NB4 (cell line): ENCODE measurements around the gene EIF4B.

ENCODE experiments used
- DNase-seq: peaks from one replicate; pipeline ENCODE4 v3.0.0; 2010; ENCODE audit warnings: low read depth
- H3K4me3 ChIP-seq: one replicate; pipeline ENCODE4 v1.5.1; 2011; ENCODE audit warnings: mild to moderate bottlenecking, low read depth, low read length, moderate library complexity
- MYC ChIP-seq: IDR thresholded peaks from 2 replicates; pipeline ENCODE4 v1.6.1; 2011; ENCODE audit warnings: low read depth, low read length
- POLR2A ChIP-seq: IDR thresholded peaks from 2 replicates; pipeline ENCODE4 v1.6.1; 2011; ENCODE audit warnings: mild to moderate bottlenecking; ENCODE audit not compliant: insufficient read length; ENCODE audit errors: extremely low read depth
- TF ChIP-seq, protein P1 (sequence below): IDR thresholded peaks from one replicate; pipeline ENCODE4 v1.5.1; 2012; ENCODE audit warnings: low read depth, low read length
- TF ChIP-seq, protein P2 (sequence below): IDR thresholded peaks from 2 replicates; pipeline ENCODE4 v1.6.1; 2011; ENCODE audit warnings: low read depth, low read length

Gene EIF4B

DNA sequence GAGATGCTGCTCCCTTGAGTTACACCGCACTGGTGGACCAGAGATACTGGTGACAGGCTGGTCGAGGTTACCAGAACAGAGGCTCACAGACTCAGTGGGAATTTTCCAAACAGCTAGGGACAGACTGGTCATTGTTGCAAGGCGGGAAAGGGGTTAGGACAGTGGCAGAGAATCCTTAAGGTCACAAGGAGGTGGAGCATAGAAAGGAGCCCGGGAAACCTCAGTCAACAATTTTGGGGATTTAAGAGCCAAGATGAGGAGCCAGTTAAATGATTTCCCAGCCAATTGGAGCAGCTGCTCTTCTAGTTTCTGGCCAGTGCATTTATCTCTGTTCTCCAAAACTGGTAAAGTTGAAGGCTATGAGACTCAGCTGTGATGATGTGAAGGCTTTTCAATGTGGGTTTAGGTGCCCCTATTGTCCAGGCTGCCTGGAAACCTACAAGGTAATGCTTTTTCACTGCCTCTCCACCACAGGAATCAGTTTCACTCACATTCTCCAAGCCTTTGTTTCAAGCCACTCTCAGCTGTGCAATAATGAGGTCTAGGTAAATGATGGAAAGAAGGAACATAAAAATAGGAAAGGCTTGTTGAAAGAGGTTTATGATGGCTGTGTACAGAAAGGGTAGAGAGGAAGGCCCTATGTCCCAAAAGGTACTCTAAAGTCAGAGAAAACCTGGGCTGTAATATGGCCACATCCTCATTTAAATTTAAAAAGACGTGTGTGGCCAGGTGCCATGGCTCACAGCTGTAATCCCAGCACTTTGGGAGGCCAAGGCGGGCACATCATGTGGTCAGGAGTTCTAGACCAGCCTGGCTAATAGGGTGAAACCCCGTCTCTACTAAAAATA is 36.6 kb downstream of the EIF4B start:
- TF ChIP-seq MYC (no peak), POLR2A (no peak)
- TF ChIP-seq, protein P1, sequence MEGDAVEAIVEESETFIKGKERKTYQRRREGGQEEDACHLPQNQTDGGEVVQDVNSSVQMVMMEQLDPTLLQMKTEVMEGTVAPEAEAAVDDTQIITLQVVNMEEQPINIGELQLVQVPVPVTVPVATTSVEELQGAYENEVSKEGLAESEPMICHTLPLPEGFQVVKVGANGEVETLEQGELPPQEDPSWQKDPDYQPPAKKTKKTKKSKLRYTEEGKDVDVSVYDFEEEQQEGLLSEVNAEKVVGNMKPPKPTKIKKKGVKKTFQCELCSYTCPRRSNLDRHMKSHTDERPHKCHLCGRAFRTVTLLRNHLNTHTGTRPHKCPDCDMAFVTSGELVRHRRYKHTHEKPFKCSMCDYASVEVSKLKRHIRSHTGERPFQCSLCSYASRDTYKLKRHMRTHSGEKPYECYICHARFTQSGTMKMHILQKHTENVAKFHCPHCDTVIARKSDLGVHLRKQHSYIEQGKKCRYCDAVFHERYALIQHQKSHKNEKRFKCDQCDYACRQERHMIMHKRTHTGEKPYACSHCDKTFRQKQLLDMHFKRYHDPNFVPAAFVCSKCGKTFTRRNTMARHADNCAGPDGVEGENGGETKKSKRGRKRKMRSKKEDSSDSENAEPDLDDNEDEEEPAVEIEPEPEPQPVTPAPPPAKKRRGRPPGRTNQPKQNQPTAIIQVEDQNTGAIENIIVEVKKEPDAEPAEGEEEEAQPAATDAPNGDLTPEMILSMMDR: no peak
- TF ChIP-seq, protein P2, sequence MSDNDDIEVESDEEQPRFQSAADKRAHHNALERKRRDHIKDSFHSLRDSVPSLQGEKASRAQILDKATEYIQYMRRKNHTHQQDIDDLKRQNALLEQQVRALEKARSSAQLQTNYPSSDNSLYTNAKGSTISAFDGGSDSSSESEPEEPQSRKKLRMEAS: no peak
- peak; percentile 33 for DNase-seq
- H3K4me3 ChIP-seq: no peak overlapping the region

DNA sequence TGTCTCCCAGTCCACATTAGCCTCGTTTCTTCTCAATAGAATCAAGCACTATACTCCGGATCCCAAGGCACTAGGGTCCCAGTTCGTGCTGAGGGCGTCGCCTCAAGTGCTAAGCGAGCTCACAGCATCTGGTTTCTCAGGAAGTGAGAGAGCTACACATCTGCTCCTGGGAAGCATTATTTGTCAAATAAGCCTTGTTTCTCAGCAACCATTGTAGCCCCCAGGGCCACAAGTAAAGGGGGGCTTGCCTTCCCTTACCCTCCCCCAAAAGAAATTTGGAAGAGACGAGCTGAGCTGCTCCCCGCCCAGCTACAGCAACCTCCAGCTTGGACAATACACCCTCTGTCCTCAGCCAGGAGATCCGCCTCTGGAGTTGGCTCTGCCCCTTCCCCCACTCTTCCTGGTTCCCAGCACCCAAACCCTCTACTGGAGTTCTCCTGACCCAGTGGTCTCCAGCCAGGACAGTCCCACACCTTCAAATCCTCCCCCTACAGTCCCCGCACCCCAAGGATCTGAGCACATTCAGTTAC is 37.9 kb downstream of the EIF4B start:
- no peak overlapping the region for H3K4me3 ChIP-seq
- DNase-seq: peak; percentile 37
- TF ChIP-seq MYC: no peak
- no peak for TF ChIP-seq POLR2A
- TF ChIP-seq, protein P1: no peak
- TF ChIP-seq, protein P2: no peak

DNA sequence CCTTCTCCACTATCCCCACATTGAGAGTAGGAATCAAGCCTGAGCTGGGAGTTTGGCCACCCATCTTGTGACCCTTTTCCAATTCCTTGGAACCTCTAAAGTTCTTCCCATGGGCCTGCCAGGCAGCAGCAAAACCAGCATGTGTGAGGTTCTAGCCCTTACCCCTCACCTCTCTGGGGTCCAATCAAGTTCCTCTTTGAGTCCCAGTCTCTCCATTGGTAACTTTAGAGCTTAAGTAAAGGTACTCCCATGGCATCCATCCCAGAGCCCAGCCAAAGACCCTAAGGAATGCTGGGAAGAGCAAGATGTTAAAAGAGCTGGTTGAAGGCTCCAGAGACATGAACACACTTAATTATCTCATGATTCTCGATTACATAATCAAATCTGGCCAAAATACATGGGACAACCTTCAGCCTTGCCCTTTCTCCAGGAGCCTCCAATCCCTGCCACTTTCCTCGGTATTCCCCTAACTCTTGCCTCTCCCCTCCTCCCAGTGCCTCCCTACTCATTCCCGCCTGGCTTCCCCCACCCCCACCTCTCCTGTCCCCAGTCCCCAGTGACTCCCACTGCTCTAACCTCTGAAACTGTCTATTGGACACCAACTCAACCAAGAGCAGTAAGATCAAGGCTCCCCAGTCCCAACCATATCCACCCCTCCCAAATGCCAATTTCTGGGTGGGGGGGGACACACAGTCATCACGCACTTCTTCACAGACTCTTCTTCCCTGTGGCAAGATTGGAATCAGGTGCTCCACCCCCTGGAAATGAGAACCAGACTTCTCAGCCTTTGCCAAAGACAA is 38.8 kb downstream of the EIF4B start:
- TF ChIP-seq MYC: no peak
- TF ChIP-seq, protein P2: no peak
- TF ChIP-seq, protein P1: no peak
- no peak for TF ChIP-seq POLR2A
- H3K4me3 ChIP-seq: no peak overlapping the region
- DNase-seq: no peak

DNA sequence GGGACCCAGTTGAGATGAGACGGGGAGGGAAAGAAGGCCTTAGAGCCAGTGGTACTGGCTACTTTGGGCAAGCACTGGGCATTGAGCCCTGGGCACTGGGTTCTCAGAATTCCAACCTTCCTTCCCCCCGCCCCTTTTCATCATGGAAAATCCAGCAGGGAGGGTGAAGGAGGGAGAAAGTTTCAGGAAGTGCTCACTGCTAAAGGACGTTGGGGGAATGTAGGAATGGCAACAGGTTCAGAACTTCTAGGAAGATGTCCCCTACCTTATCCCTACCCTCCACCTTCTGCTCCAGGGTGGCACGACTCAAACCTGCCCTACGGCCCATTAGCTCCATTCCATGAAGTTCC is 39.4 kb downstream of the EIF4B start:
- H3K4me3 ChIP-seq: no peak overlapping the region
- DNase-seq: no peak
- no peak for TF ChIP-seq MYC
- no peak for TF ChIP-seq POLR2A
- TF ChIP-seq, protein P2: no peak
- TF ChIP-seq, protein P1: no peak

DNA sequence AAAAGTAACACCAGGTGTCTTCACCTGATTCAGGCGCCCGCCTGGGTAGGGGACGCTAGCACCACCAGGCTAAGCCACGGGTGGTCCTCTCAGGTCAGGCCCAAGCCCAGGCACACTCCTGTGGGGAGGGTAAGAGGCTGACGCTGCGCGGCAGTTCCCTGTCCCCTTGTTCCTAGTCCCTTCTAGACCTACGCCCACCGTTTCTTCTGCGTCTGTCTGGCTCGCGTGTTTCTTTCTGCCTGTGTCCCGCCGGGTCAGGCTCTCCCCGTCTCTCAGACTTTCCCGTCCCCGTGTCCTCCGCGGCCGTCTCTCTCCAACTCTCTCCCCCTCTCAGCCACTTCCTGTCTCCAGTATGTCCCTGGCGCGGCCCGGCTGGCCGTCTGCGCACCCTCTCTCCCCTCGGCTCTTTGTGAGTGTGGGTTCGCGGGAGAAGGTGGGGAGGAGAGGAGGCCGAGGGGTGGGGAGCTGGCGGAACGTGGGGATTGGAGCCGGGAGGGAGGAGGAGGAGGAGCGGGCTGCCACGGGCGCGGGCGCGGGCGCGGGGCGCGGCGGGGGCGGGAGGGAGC is 40.5 kb downstream of the EIF4B start:
- TF ChIP-seq, protein P2: no peak
- TF ChIP-seq POLR2A (no peak), MYC (no peak)
- TF ChIP-seq, protein P1: no peak
- peak overlapping the region; percentile 71 for H3K4me3 ChIP-seq
- peak; percentile 79 for DNase-seq
